SK-N-SH (cell line): Measurements from ENCODE around the gene IL17D. TPM values are rescaled to one million over a fixed set of nuclear protein-coding genes. Genes with fewer than 3 reads are reported as not detected.

Source experiments
- CTCF ChIA-PET: fragments of 300-600, 350-600 bp; formaldehyde crosslinking; extraction: SDS; loops from one replicate; lab custom pipeline; 2021; lab: Yijun Ruan, JAX
- POLR2A ChIA-PET: fragments of 350-600 bp; sonication (Branson Sonifier 250); formaldehyde crosslinking; extraction: SDS; loops from one replicate; lab custom pipeline; 2020; ENCODE audit warnings: antibody characterized with exemption, inconsistent platforms; lab: Yijun Ruan, JAX
- DNase-seq: peaks from one replicate; pipeline ENCODE4 v3.0.0; 2012
- H2AFZ ChIP-seq: fragments of 200-600 bp; sonication (generic); 2 replicates; pipeline ENCODE4 v1.8.1; 2016; ENCODE audit warnings: antibody characterized with exemption, mild to moderate bottlenecking, low read depth
- H3F3A ChIP-seq: fragments of 200-600 bp; sonication (generic); replicated peaks from 2 replicates; pipeline ENCODE3; 2016; ENCODE audit warnings: antibody characterized with exemption, mild to moderate bottlenecking; ENCODE audit not compliant: insufficient read depth
- H3K27ac ChIP-seq, 2 experiments: fragments of 200-500 bp in 1 of 2; fragments of 200-600 bp in 1 of 2; sonication (Bioruptor generic) in 1 of 2; sonication (generic), shearing (Covaris generic) in 1 of 2; 2 replicates each; pipeline versions ENCODE4 v1.5.1 to v1.6.1; 2014 to 2016; ENCODE audit warnings: low read depth in 2 of 2, inconsistent platforms in 1 of 2, low read length in 1 of 2, mild to moderate bottlenecking in 1 of 2, mixed read lengths in 1 of 2
- H3K27me3 ChIP-seq: fragments of 200-600 bp; sonication (generic), shearing (Covaris generic); 2 replicates; pipeline ENCODE4 v1.6.1; 2016; ENCODE audit warnings: mixed run types; ENCODE audit not compliant: insufficient read depth
- H3K36me3 ChIP-seq, 2 experiments: fragments of 200-500 bp in 1 of 2; fragments of 200-600 bp in 1 of 2; sonication (Bioruptor generic) in 1 of 2; sonication (generic) in 1 of 2; replicated peaks in 1 of 2; 2 replicates each; pipeline versions ENCODE3 to v1.5.1; 2014 to 2016; ENCODE audit warnings: low read length in 1 of 2, mild to moderate bottlenecking in 1 of 2; ENCODE audit not compliant: insufficient read depth in 2 of 2, control insufficient read depth in 1 of 2
- H3K4me1 ChIP-seq, 2 experiments: fragments of 200-500 bp in 1 of 2; fragments of 200-600 bp in 1 of 2; sonication (Bioruptor generic) in 1 of 2; sonication (generic), shearing (Covaris generic) in 1 of 2; 2 replicates each; pipeline versions ENCODE4 v1.5.1 to v1.6.1; 2014 to 2016; ENCODE audit warnings: low read depth in 1 of 2, low read length in 1 of 2, mixed run types in 1 of 2; ENCODE audit not compliant: insufficient read depth in 2 of 2, control insufficient read depth in 1 of 2
- H3K4me2 ChIP-seq: fragments of 200-600 bp; sonication (generic), shearing (Covaris generic); 2 replicates; pipeline ENCODE4 v1.6.1; 2017; ENCODE audit warnings: mixed run types
- H3K4me3 ChIP-seq, 2 experiments: fragments of 200-500 bp in 1 of 2; fragments of 200-600 bp in 1 of 2; sonication (Bioruptor generic) in 1 of 2; sonication (generic), shearing (Covaris generic) in 1 of 2; 2 replicates each; pipeline versions ENCODE4 v1.5.1 to v1.8.1; 2014 to 2016; ENCODE audit warnings: low read depth in 2 of 2, inconsistent platforms in 1 of 2, low read length in 1 of 2, mild to moderate bottlenecking in 1 of 2, mixed read lengths in 1 of 2, moderate library complexity in 1 of 2
- H3K79me2 ChIP-seq: fragments of 200-600 bp; sonication (generic); 2 replicates; pipeline ENCODE4 v1.8.1; 2017; ENCODE audit warnings: mild to moderate bottlenecking; ENCODE audit not compliant: insufficient read depth
- H3K9ac ChIP-seq: fragments of 200-600 bp; sonication (generic); 2 replicates; pipeline ENCODE4 v1.6.1; 2017; ENCODE audit warnings: mixed run types
- H3K9me2 ChIP-seq: fragments of 200-600 bp; sonication (generic); 2 replicates; pipeline ENCODE4 v1.6.1; 2017; ENCODE audit warnings: mixed run types
- H3K9me3 ChIP-seq: fragments of 200-600 bp; sonication (generic); 2 replicates; pipeline ENCODE4 v1.6.1; 2017; ENCODE audit warnings: mixed run types, mild to moderate bottlenecking, moderate library complexity
- H4K20me1 ChIP-seq: fragments of 200-600 bp; sonication (generic); 2 replicates; pipeline ENCODE4 v1.6.1; 2017; ENCODE audit warnings: mild to moderate bottlenecking, mixed run types; ENCODE audit not compliant: insufficient read depth
- CHD2 ChIP-seq: fragments of 150-350 bp; IDR thresholded peaks from 2 replicates; pipeline ENCODE4 v1.6.1; 2018; ENCODE audit warnings: low read length; ENCODE audit not compliant: partially characterized antibody
- ELF1 ChIP-seq: IDR thresholded peaks from 2 replicates; pipeline ENCODE4 v1.4.0; 2012
- EP300 ChIP-seq, 2 experiments: IDR thresholded peaks; 2 replicates each; pipeline versions ENCODE4 v1.4.0 to v1.6.1; 2012; ENCODE audit warnings: borderline replicate concordance in 1 of 2, low read depth in 1 of 2, low read length in 1 of 2
- FOSL2 ChIP-seq: IDR thresholded peaks from 2 replicates; pipeline ENCODE4 v1.4.0; 2012; ENCODE audit warnings: low read depth, mild to moderate bottlenecking, moderate library complexity, borderline replicate concordance
- FOXJ3 ChIP-seq: sonication (generic); formaldehyde crosslinking; IDR thresholded peaks from 2 replicates; pipeline ENCODE4 v1.5.1; 2020; ENCODE audit warnings: mild to moderate bottlenecking, missing genetic modification reagents
- FOXM1 ChIP-seq: IDR thresholded peaks from 2 replicates; pipeline ENCODE4 v1.4.0; 2012; ENCODE audit warnings: low read depth, mild to moderate bottlenecking
- GATA2 ChIP-seq: sonication (generic); formaldehyde crosslinking; IDR thresholded peaks from 2 replicates; pipeline ENCODE4 v1.5.0; 2020; ENCODE audit warnings: mild to moderate bottlenecking, missing genetic modification reagents
- IRF3 ChIP-seq: fragments of 150-350 bp; IDR thresholded peaks from 2 replicates; pipeline ENCODE4 v1.6.1; 2016; ENCODE audit warnings: mild to moderate bottlenecking, low read depth, low read length
- MAX ChIP-seq: IDR thresholded peaks from 2 replicates; pipeline ENCODE4 v1.4.0; 2012; ENCODE audit warnings: low read depth
- MXI1 ChIP-seq: IDR thresholded peaks from 2 replicates; pipeline ENCODE4 v1.6.1; 2012; ENCODE audit warnings: mild to moderate bottlenecking, low read depth, low read length, improper control_type of control experiment
- NFIC ChIP-seq: IDR thresholded peaks from 2 replicates; pipeline ENCODE4 v1.4.0; 2012; ENCODE audit warnings: borderline replicate concordance
- NRF1 ChIP-seq: IDR thresholded peaks from 2 replicates; pipeline ENCODE4 v1.6.1; 2012; ENCODE audit warnings: low read depth, mild to moderate bottlenecking, low read length
- PBX3 ChIP-seq: IDR thresholded peaks from 2 replicates; pipeline ENCODE4; 2012
- RAD21 ChIP-seq: IDR thresholded peaks from 2 replicates; pipeline ENCODE4 v1.6.1; 2012; ENCODE audit warnings: mild to moderate bottlenecking, low read length
- RCOR1 ChIP-seq: fragments of 150-350 bp; IDR thresholded peaks from 2 replicates; pipeline ENCODE4 v1.6.1; 2017; ENCODE audit warnings: antibody characterized with exemption, low read length
- REST ChIP-seq: IDR thresholded peaks from 2 replicates; pipeline ENCODE4 v1.6.1; 2012; ENCODE audit warnings: mild to moderate bottlenecking, low read depth, low read length, moderate library complexity
- SIN3A ChIP-seq: IDR thresholded peaks from 2 replicates; pipeline ENCODE4 v1.6.1; 2012; ENCODE audit warnings: low read depth, mild to moderate bottlenecking, low read length, moderate library complexity, borderline replicate concordance
- TAF1 ChIP-seq: IDR thresholded peaks from 2 replicates; pipeline ENCODE4 v1.6.1; 2012; ENCODE audit warnings: low read depth, mild to moderate bottlenecking, low read length, moderate library complexity, borderline replicate concordance
- TCF12 ChIP-seq: IDR thresholded peaks from 2 replicates; pipeline ENCODE4 v1.4.0; 2012
- TEAD4 ChIP-seq: IDR thresholded peaks from 2 replicates; pipeline ENCODE4 v1.4.0; 2012; ENCODE audit warnings: mild to moderate bottlenecking, borderline replicate concordance; ENCODE audit not compliant: insufficient read depth
- USF2 ChIP-seq: fragments of 150-350 bp; IDR thresholded peaks from 2 replicates; pipeline ENCODE4 v1.6.1; 2017; ENCODE audit warnings: antibody characterized with exemption, low read length, low read depth, borderline replicate concordance
- YY1 ChIP-seq: IDR thresholded peaks from 2 replicates; pipeline ENCODE4 v1.4.0; 2012; ENCODE audit warnings: low read depth, mild to moderate bottlenecking
- WGBS: methylation state at CpG from one replicate; pipeline ENCODE4 v1.1.6; 2017; ENCODE audit warnings: low lambda C conversion rate; 5-methylcytosine and 5-hydroxymethylcytosine counted together
- polyA plus RNA-seq, 3 experiments: library from polyadenylated mRNA; depleted of rRNA; stranded (reverse); fragments of >200 nt; gene quantifications; 2 replicates each; pipeline ENCODE4 v1.2.3, GENCODE V29; 2012

Gene IL17D
- polyA plus RNA-seq, 1 of the 3 experiments (the other 2 are of a cell fraction), result 2.3 TPM

- H3K9me3 ChIP-seq, result no peaks in the 10 kb centered on the region
- no peaks in the 10 kb centered on the region for H3F3A ChIP-seq
- H3K36me3 ChIP-seq, result no peaks in the 10 kb centered on the region
- no peak overlapping the region for H3K4me3 ChIP-seq
- no peak overlapping the region for H2AFZ ChIP-seq
- no peaks in the 10 kb centered on the region for H3K27me3 ChIP-seq
- DNase-seq, result no peak
- no peak overlapping the region for H3K4me2 ChIP-seq
- H3K9me2 ChIP-seq, result no peaks in the 10 kb centered on the region
- CTCF ChIA-PET, result no interaction called here
- no peak overlapping the region for H3K27ac ChIP-seq
- WGBS, result 65% methylated on average over 3 of the region's 3 CpGs
- POLR2A ChIA-PET, result no interaction called here
- no peaks in the 10 kb centered on the region for H4K20me1 ChIP-seq
- no peaks in the 10 kb centered on the region for H3K4me1 ChIP-seq
- H3K9ac ChIP-seq, result no peak overlapping the region
- H3K79me2 ChIP-seq, result no peaks in the 10 kb centered on the region
- TF ChIP-seq USF2 (no peak), MAX (no peak), NRF1 (no peak), FOXJ3 (no peak), RCOR1 (no peak), TCF12 (no peak), FOXM1 (no peak), PBX3 (no peak), ELF1 (no peak)
Observed at GRCh38 chr13:20760872-20761271, 57.4 kb downstream of the IL17D start.

- Histone ChIP-seq H3K9me3 (peaks cover 9% of the 10 kb centered on the region; the same call in 1 of the 2 replicates), H3K4me3 (no peak overlapping the region), H3K9ac (no peak overlapping the region), H3K4me1 (peaks cover 0 to 3% of the 10 kb centered on the region in 2 experiments; a peak in 1 of 4 replicates), H3K4me2 (no peak overlapping the region), H3F3A (no peaks in the 10 kb centered on the region), H3K27ac (no peak overlapping the region), H2AFZ (no peak overlapping the region), H3K9me2 (no peaks in the 10 kb centered on the region), H3K36me3 (peaks cover 0 to 26% of the 10 kb centered on the region in 2 experiments), H3K79me2 (no peaks in the 10 kb centered on the region; the same call in 1 of the 2 replicates), H3K27me3 (no peaks in the 10 kb centered on the region), H4K20me1 (no peaks in the 10 kb centered on the region)
- ChIA-PET CTCF (interaction anchor here (1.3 to 2.5 kb wide), 2 partner anchors 61 to 272 kb away, joined by 4 to 8 read pairs; no protein-coding TSS in a partner anchor), POLR2A (no interaction called here)
- DNase-seq, result no peak
- WGBS, result 94% methylated on average over 2 of the region's 2 CpGs
- TF ChIP-seq REST (no peak), TAF1 (no peak), TEAD4 (no peak), FOXM1 (no peak), EP300 (IDR thresholded peaks at IDR 0.05; ENCODE audit: borderline replicate concordance in 1 of 2, low read depth in 1 of 2, low read length in 1 of 2) (no peak), GATA2 (no peak), FOXJ3 (no peak), SIN3A (no peak), RCOR1 (no peak), YY1 (no peak), CHD2 (no peak), RAD21 (no peak), FOSL2 (no peak), MXI1 (no peak), NRF1 (no peak), NFIC (no peak), IRF3 (no peak)
Observed at GRCh38 chr13:20767309-20767943, 63.9 kb downstream of the IL17D start.
